Adipose tissue (tissue), 3 donors: ENCODE results near the gene SLC39A11. TPM values are rescaled to one million over a fixed set of nuclear protein-coding genes. Genes with fewer than 3 reads are reported as not detected.

Source experiments
- H3K27ac ChIP-seq: one replicate; pipeline ENCODE4 v1.5.1; 2013; ENCODE audit warnings: low read depth, low read length
- WGBS, 3 donors: extraction: QIAGEN DNeasy Blood & Tissue Kit; methylation state at CpG; one replicate each; pipeline ENCODE4 v1.1.7; 2013; 5-methylcytosine and 5-hydroxymethylcytosine counted together
- polyA plus RNA-seq, 3 donors: library from polyadenylated mRNA; stranded (reverse); fragments of 200-250 nt; gene quantifications; one replicate each; pipeline ENCODE4 v1.2.3, GENCODE V29; 2013
- donor health status: healthy with polysubstance abuse.
- donor health status: Bipolar disorder and iron deficiency.
- donor health status: healthy.

Gene SLC39A11
- polyA plus RNA-seq, 3 donors = 6.1 to 19.4 (median 7.6) TPM

- no peak overlapping the region for H3K27ac ChIP-seq
- 44 to 83% (median 78%) methylated on average over 9 of the region's 9 CpGs for WGBS, 3 donors
Measured at GRCh38 chr17:72972263-72972951, 120.1 kb downstream of the SLC39A11 start.

GRCh38 chr17:72971226-72971880 lies 121.1 kb downstream of the SLC39A11 start:
- 84 to 90% (median 86%) methylated on average over 11 of the region's 11 CpGs for WGBS, 3 donors
- no peak overlapping the region for H3K27ac ChIP-seq

GRCh38 chr17:72970797-72971196 lies 121.7 kb downstream of the SLC39A11 start:
- 92 to 97% (median 95%) methylated on average over 10 of the region's 10 CpGs for WGBS, 3 donors
- H3K27ac ChIP-seq = no peak overlapping the region

- no peak overlapping the region for H3K27ac ChIP-seq
- 75 to 80% (median 80%) methylated on average over 5 of the region's 5 CpGs for WGBS, 3 donors
Measured at GRCh38 chr17:72970246-72970645, 122.2 kb downstream of the SLC39A11 start.

- 85 to 92% (median 90%) methylated on average over 5 of the region's 5 CpGs for WGBS, 3 donors
- H3K27ac ChIP-seq = no peak overlapping the region
Measured at GRCh38 chr17:72969293-72969906, 123.1 kb downstream of the SLC39A11 start.

GRCh38 chr17:72968798-72969197 lies 123.7 kb downstream of the SLC39A11 start:
- 85 to 93% (median 87%) methylated on average over 9 of the region's 9 CpGs for WGBS, 3 donors
- no peak overlapping the region for H3K27ac ChIP-seq

GRCh38 chr17:72967977-72968585 lies 124.4 kb downstream of the SLC39A11 start:
- no peak overlapping the region for H3K27ac ChIP-seq
- 67 to 93% (median 78%) methylated on average over 5 of the region's 5 CpGs for WGBS, 3 donors

GRCh38 chr17:72967277-72967970 lies 125.1 kb downstream of the SLC39A11 start:
- WGBS, 3 donors = 74 to 79% (median 79%) methylated on average over 8 of the region's 8 CpGs
- H3K27ac ChIP-seq = no peak overlapping the region

- 64 to 91% (median 82%) methylated on average over 3 of the region's 3 CpGs for WGBS, 3 donors
- no peak overlapping the region for H3K27ac ChIP-seq
Measured at GRCh38 chr17:72962106-72962505, 130.4 kb downstream of the SLC39A11 start.

- WGBS, 3 donors = 81 to 95% (median 88%) methylated on average over 20 of the region's 20 CpGs
Measured at GRCh38 chr17:72955391-72956140, 136.9 kb downstream of the SLC39A11 start.

GRCh38 chr17:72954579-72954978 lies 137.9 kb downstream of the SLC39A11 start:
- WGBS, 3 donors = 69 to 90% (median 87%) methylated on average over 8 of the region's 8 CpGs
- no peak overlapping the region for H3K27ac ChIP-seq

More at GRCh38 chr17:72955391-72956140, 136.9 kb downstream of the SLC39A11 start:
- H3K27ac ChIP-seq = no peak overlapping the region

- no peak overlapping the region for H3K27ac ChIP-seq
- WGBS, 3 donors = 93 to 94% (median 93%) methylated on average over 11 of the region's 11 CpGs
Measured at GRCh38 chr17:72953621-72954020, 138.9 kb downstream of the SLC39A11 start.

- no peak overlapping the region for H3K27ac ChIP-seq
- WGBS, 3 donors = 87 to 89% (median 88%) methylated on average over 10 of the region's 10 CpGs
Measured at GRCh38 chr17:72952641-72953315, 139.7 kb downstream of the SLC39A11 start.

- H3K27ac ChIP-seq = no peak overlapping the region
- WGBS, 3 donors = 73 to 78% (median 74%) methylated on average over 5 of the region's 5 CpGs
Measured at GRCh38 chr17:72952220-72952619, 140.3 kb downstream of the SLC39A11 start.

- no peak overlapping the region for H3K27ac ChIP-seq
- WGBS, 3 donors = 90 to 92% (median 91%) methylated on average over 8 of the region's 8 CpGs
Measured at GRCh38 chr17:72950242-72950931, 142.1 kb downstream of the SLC39A11 start.

GRCh38 chr17:72948115-72948514 lies 144.4 kb downstream of the SLC39A11 start:
- WGBS, 3 donors = 97 to 98% (median 97%) methylated on average over 23 of the region's 23 CpGs
- H3K27ac ChIP-seq = no peak overlapping the region

GRCh38 chr17:72947475-72947874 lies 145.0 kb downstream of the SLC39A11 start:
- WGBS, 3 donors = 93 to 95% (median 93%) methylated on average over 10 of the region's 10 CpGs
- H3K27ac ChIP-seq = no peak overlapping the region
